ENCODE results near the gene ARL5A. TPM values are rescaled to one million over a fixed set of nuclear protein-coding genes. Genes with fewer than 3 reads are reported as not detected.
A peak's percentile ranks its signal among the peaks of the same experiment; 100 is the strongest.

ARL5A gene
- total RNA-seq, 4 donors from 2014 or later: 64.4 to 79.4 (median 71.0) TPM

DNA sequence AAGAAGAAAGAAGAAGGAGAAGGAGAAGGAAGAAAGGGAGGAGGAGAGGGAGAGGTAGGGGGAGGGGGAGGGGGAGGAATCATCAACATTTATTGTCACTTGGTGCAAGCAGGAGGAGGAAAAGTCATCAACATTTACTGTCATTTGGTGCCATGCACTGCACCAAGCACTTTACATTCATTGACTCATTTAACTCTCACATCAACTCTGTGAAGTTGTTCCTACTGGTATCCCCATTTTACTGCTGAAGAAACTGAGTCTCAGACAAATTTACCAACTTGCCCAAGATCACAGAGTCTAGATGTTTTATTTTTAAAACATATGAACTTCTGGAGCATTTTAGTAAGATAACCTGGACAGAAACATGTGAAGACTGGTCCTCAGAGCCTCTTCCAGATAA is 47.3 kb downstream of the ARL5A start:
- H3K36me3 ChIP-seq: peaks cover 0 to 3% of the 10 kb centered on the region in 2 donors
- H3K27ac ChIP-seq: no peak overlapping the region
- no peak for TF ChIP-seq POLR2A (IDR thresholded peaks at IDR 0.05)
- TF ChIP-seq, protein P1, sequence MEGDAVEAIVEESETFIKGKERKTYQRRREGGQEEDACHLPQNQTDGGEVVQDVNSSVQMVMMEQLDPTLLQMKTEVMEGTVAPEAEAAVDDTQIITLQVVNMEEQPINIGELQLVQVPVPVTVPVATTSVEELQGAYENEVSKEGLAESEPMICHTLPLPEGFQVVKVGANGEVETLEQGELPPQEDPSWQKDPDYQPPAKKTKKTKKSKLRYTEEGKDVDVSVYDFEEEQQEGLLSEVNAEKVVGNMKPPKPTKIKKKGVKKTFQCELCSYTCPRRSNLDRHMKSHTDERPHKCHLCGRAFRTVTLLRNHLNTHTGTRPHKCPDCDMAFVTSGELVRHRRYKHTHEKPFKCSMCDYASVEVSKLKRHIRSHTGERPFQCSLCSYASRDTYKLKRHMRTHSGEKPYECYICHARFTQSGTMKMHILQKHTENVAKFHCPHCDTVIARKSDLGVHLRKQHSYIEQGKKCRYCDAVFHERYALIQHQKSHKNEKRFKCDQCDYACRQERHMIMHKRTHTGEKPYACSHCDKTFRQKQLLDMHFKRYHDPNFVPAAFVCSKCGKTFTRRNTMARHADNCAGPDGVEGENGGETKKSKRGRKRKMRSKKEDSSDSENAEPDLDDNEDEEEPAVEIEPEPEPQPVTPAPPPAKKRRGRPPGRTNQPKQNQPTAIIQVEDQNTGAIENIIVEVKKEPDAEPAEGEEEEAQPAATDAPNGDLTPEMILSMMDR (IDR thresholded peaks at IDR 0.05): no peak
- DNase-seq: no peak
- no peak overlapping the region for H3K4me3 ChIP-seq (replicated peaks in 1 of 3)
- H3K4me1 ChIP-seq: no peaks in the 10 kb centered on the region
- no peaks in the 10 kb centered on the region for H3K27me3 ChIP-seq
- no peaks in the 10 kb centered on the region for H3K9me3 ChIP-seq
- intact Hi-C loops (cut with DNase I): no loop called here

DNA sequence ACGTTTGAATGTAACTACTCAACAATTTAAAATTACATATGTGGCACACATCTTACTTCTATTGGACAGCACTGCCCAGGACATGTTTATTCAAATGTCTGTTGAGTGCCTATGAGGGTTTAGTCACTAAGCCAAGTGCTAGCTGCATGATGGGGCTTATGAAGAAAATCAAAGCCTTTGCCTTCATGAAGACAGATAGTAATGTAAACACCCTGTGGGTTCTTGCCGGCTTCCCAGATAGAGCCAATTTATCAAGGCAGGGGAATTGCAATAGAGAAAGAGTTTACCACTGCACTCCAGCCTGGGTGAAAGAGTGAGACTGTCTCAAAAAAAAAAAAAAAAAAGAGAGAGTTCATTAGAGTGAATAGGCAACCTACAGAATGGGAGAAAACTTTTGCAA is 50.3 kb downstream of the ARL5A start:
- no peaks in the 10 kb centered on the region for H3K36me3 ChIP-seq
- 67 to 77% methylated on average over 2 of the region's 2 CpGs for WGBS, 2 donors

DNA sequence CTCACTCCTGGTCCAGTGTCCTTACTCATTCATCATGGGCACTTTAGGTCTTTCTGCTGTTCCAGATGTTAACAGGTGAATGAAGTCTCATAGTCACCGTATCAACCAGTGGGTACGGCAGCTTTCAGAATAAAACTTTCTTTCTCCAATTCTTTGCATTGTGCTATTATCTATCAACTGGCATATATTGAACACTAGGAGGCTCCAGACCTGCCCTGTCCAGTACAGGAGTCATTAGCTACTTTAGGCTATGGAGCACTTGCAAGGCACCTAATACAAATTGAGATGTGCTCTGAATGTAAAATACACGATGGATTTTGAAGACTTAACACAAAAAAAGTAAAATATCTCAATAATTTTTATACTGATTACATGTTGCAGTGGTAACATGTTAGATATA is 50.7 kb downstream of the ARL5A start:
- intact Hi-C loops (cut with DNase I): no loop called here
- 96 to 97% methylated on average over 3 of the region's 3 CpGs for WGBS, 2 donors
- no peak overlapping the region for H3K27ac ChIP-seq
- no peaks in the 10 kb centered on the region for H3K4me1 ChIP-seq
- DNase-seq: no peak
- no peak overlapping the region for H3K4me3 ChIP-seq (replicated peaks in 1 of 3)
- TF ChIP-seq, protein P1 (IDR thresholded peaks at IDR 0.05): peak in 1 of 6 experiments; percentile 13
- TF ChIP-seq POLR2A (IDR thresholded peaks at IDR 0.05): no peak
- H3K36me3 ChIP-seq: no peaks in the 10 kb centered on the region
- no peaks in the 10 kb centered on the region for H3K27me3 ChIP-seq
- H3K9me3 ChIP-seq: no peaks in the 10 kb centered on the region

More for the DNA sequence above, 50.3 kb downstream of the ARL5A start:
- TF ChIP-seq, protein P1 (IDR thresholded peaks at IDR 0.05): no peak
- no peak for TF ChIP-seq POLR2A (IDR thresholded peaks at IDR 0.05)
- no peaks in the 10 kb centered on the region for H3K27me3 ChIP-seq
- H3K4me1 ChIP-seq: no peaks in the 10 kb centered on the region
- no peaks in the 10 kb centered on the region for H3K9me3 ChIP-seq
- H3K27ac ChIP-seq: no peak overlapping the region
- intact Hi-C loops (cut with DNase I): no loop called here
- no peak overlapping the region for H3K4me3 ChIP-seq (replicated peaks in 1 of 3)
- DNase-seq: no peak

DNA sequence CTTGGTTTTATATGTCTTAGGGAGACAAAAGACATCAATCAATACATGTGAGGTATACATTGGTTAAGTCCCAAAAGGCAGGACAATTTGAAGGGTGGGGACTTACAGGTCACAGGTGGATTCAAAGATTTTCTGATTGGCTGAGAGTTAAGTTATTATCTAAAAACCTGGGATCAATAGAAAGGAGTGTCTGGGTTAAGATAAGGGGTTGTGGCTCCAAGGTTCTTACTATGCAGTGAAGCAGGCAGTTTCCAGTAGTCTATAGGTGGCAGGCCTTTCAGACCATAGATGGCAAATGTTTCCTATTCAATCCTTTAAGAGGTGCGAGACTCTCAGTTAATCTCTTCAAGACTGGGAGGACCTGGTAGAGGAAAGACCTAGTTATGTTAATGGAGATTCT is 51.9 kb downstream of the ARL5A start:
- 91 to 93% methylated on average over 1 of the region's 1 CpG for WGBS, 2 donors
- Histone ChIP-seq H3K4me3 (replicated peaks in 1 of 3) (no peak overlapping the region), H3K27ac (no peak overlapping the region), H3K9me3 (no peaks in the 10 kb centered on the region), H3K27me3 (no peaks in the 10 kb centered on the region), H3K36me3 (no peaks in the 10 kb centered on the region), H3K4me1 (no peaks in the 10 kb centered on the region)
- intact Hi-C loops (cut with DNase I): no loop called here
- TF ChIP-seq, protein P1 (IDR thresholded peaks at IDR 0.05): no peak
- no peak for TF ChIP-seq POLR2A (IDR thresholded peaks at IDR 0.05)
- DNase-seq: no peak

DNA sequence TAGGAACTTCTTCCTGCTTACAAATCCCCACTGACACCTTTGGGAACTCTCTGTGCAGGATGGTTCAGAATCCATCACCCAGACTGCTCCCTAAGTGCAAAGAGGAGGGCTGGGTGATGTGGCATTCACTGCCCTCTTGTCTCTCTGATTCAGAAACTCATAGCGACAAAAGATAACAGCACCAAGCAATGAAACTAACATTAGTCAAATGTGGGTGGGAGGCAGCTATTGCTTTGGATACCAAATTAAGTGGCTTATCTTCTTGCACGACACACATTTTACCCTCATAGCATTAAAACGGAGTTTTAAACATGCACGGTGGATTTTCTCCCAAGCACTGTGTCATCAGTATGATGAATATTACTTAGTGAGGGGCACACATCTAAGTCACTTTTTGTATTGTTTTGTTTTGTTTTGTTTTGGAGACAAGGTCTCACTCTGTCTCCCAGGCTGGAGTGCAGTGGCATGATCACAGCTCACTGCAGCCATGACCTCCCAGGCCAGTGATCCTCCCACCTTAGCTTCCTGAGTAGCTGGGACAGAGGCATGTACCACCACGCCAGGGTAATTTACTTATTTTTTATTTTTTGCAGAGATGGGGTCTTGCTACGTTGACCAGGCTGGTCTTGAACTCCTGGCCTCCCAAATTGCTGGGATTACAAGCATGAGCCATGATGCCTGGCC is 53.0 kb downstream of the ARL5A start:
- WGBS, 2 donors: 92 to 93% methylated on average over 5 to 6 of the region's 6 CpGs
- TF ChIP-seq, protein P1 (IDR thresholded peaks at IDR 0.05): no peak
- TF ChIP-seq POLR2A (IDR thresholded peaks at IDR 0.05): no peak
- Histone ChIP-seq H3K4me3 (replicated peaks in 1 of 3) (no peak overlapping the region), H3K4me1 (no peaks in the 10 kb centered on the region), H3K27me3 (no peaks in the 10 kb centered on the region), H3K9me3 (no peaks in the 10 kb centered on the region), H3K36me3 (no peaks in the 10 kb centered on the region), H3K27ac (peak overlapping the region in 2 of 3 donors; percentile 3 to 26)
- intact Hi-C loops (cut with DNase I): no loop called here
- DNase-seq: no peak
